Loucy (cell line): ENCODE measurements around the gene DPP8.

ENCODE experiments used
- EZH2phosphoT487 ChIP-seq: fragments of 200-600 bp; IDR thresholded peaks from 2 replicates; pipeline ENCODE4 v1.6.1; 2018; ENCODE audit warnings: antibody characterized with exemption, mild to moderate bottlenecking, moderate library complexity, borderline replicate concordance
- TF ChIP-seq, protein P1 (sequence below): fragments of 200-600 bp; sonication (generic); conservative IDR thresholded peaks from 2 replicates; pipeline ENCODE4 v1.5.1; 2014; ENCODE audit warnings: mild to moderate bottlenecking, antibody characterized with exemption, low read length

DNA sequence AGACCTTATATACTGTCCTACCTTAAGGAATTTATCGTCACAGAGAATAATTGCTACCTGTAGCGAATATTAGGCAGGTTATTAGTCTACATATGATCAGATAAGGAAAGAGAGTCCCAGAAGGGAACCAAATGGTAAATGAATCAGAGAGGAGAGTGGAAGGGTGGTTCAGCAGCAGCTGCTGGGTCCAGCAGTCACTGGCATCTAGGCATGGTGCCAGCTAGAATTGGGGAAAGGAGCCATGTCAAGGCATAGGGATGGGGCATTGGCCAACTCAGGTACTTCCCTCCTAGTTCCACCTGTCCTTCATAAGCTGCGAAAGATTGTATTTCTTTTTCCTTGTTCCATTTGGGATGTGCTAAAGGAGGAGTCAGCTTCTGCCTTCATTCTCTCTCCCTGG is 36.2 kb upstream of the DPP8 start:
- TF ChIP-seq, protein P1, sequence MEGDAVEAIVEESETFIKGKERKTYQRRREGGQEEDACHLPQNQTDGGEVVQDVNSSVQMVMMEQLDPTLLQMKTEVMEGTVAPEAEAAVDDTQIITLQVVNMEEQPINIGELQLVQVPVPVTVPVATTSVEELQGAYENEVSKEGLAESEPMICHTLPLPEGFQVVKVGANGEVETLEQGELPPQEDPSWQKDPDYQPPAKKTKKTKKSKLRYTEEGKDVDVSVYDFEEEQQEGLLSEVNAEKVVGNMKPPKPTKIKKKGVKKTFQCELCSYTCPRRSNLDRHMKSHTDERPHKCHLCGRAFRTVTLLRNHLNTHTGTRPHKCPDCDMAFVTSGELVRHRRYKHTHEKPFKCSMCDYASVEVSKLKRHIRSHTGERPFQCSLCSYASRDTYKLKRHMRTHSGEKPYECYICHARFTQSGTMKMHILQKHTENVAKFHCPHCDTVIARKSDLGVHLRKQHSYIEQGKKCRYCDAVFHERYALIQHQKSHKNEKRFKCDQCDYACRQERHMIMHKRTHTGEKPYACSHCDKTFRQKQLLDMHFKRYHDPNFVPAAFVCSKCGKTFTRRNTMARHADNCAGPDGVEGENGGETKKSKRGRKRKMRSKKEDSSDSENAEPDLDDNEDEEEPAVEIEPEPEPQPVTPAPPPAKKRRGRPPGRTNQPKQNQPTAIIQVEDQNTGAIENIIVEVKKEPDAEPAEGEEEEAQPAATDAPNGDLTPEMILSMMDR, result no peak
- no peak for TF ChIP-seq EZH2phosphoT487
